Duodenal mucosa (tissue), 2 donors: Measurements from ENCODE around the gene OLFML3.

Experiments
- H3K27ac ChIP-seq: one replicate; pipeline ENCODE4 v1.7.0; 2013; ENCODE audit warnings: low read depth, low read length
- H3K27me3 ChIP-seq, 2 donors: one replicate each; pipeline ENCODE4 v1.7.0; 2013; ENCODE audit warnings: low read length in 2 of 2, control low read depth in 1 of 2; ENCODE audit not compliant: insufficient read depth in 2 of 2, control insufficient read depth in 1 of 2
- H3K36me3 ChIP-seq, 2 donors: one replicate each; pipeline ENCODE4 v1.7.0; 2013; ENCODE audit warnings: low read length in 2 of 2, control low read depth in 1 of 2; ENCODE audit not compliant: insufficient read depth in 2 of 2, control insufficient read depth in 1 of 2
- H3K4me1 ChIP-seq, 2 donors: one replicate each; pipeline ENCODE4 v1.7.0; 2013; ENCODE audit warnings: low read length in 2 of 2, control low read depth in 1 of 2; ENCODE audit not compliant: insufficient read depth in 2 of 2, control insufficient read depth in 1 of 2
- H3K4me3 ChIP-seq, 2 donors: one replicate each; pipeline ENCODE4 v1.7.0; 2013; ENCODE audit warnings: low read length in 2 of 2, low read depth in 1 of 2
- H3K9ac ChIP-seq, 2 donors: one replicate each; pipeline ENCODE4 v1.7.0; 2013; ENCODE audit warnings: low read length in 2 of 2, low read depth in 1 of 2
- H3K9me3 ChIP-seq, 2 donors: one replicate each; pipeline ENCODE4 v1.7.0; 2013; ENCODE audit warnings: low read length in 2 of 2, control low read depth in 1 of 2; ENCODE audit not compliant: control insufficient read depth in 1 of 2

Gene OLFML3

GRCh38 chr1:113976609-113977278 is 2.5 kb upstream of the OLFML3 start:
- Histone ChIP-seq H3K9ac (no peak overlapping the region), H3K4me3 (no peak overlapping the region), H3K9me3 (no peaks in the 10 kb centered on the region), H3K27me3 (no peaks in the 10 kb centered on the region), H3K36me3 (peaks cover 14 to 24% of the 10 kb centered on the region in 2 donors), H3K27ac (no peak overlapping the region), H3K4me1 (peaks cover 17 to 25% of the 10 kb centered on the region in 2 donors)

GRCh38 chr1:113977906-113978305 is 1.4 kb upstream of the OLFML3 start:
- H3K27me3 ChIP-seq, result no peaks in the 10 kb centered on the region
- H3K4me3 ChIP-seq, result no peak overlapping the region
- H3K9me3 ChIP-seq, result no peaks in the 10 kb centered on the region
- H3K4me1 ChIP-seq, result peaks cover 29 to 32% of the 10 kb centered on the region in 2 donors
- no peak overlapping the region for H3K27ac ChIP-seq
- no peak overlapping the region for H3K9ac ChIP-seq
- peaks cover 4 to 12% of the 10 kb centered on the region in 2 donors for H3K36me3 ChIP-seq

GRCh38 chr1:113980110-113980509 is 836 bp downstream of the OLFML3 start:
- Histone ChIP-seq H3K9me3 (no peaks in the 10 kb centered on the region), H3K9ac (peak overlapping the region in 1 of 2 donors; percentile 20), H3K27me3 (no peaks in the 10 kb centered on the region), H3K36me3 (peaks cover 0 to under 1% of the 10 kb centered on the region in 2 donors), H3K4me3 (peak overlapping the region in 1 of 2 donors; percentile 25), H3K27ac (peak overlapping the region; percentile 39), H3K4me1 (peaks cover 34 to 37% of the 10 kb centered on the region in 2 donors)

- Histone ChIP-seq H3K9ac (peak overlapping the region in 1 of 2 donors; percentile 32), H3K36me3 (no peaks in the 10 kb centered on the region), H3K9me3 (no peaks in the 10 kb centered on the region), H3K27me3 (no peaks in the 10 kb centered on the region), H3K4me3 (peak overlapping the region; percentile 40 to 51), H3K27ac (no peak overlapping the region), H3K4me1 (peaks cover 26% of the 10 kb centered on the region in 2 donors)
Observed at GRCh38 chr1:113981962-113982931, 3.0 kb downstream of the OLFML3 start.

GRCh38 chr1:113982949-113983348 is 3.7 kb downstream of the OLFML3 start:
- peaks cover 26% of the 10 kb centered on the region in 2 donors for H3K4me1 ChIP-seq
- no peak overlapping the region for H3K9ac ChIP-seq
- no peaks in the 10 kb centered on the region for H3K27me3 ChIP-seq
- no peak overlapping the region for H3K27ac ChIP-seq
- H3K36me3 ChIP-seq, result no peaks in the 10 kb centered on the region
- H3K9me3 ChIP-seq, result no peaks in the 10 kb centered on the region
- peak overlapping the region; percentile 40 to 51 for H3K4me3 ChIP-seq

- Histone ChIP-seq H3K9me3 (no peaks in the 10 kb centered on the region), H3K36me3 (no peaks in the 10 kb centered on the region), H3K4me3 (peak overlapping the region in 1 of 2 donors; percentile 40), H3K4me1 (peaks cover 25 to 26% of the 10 kb centered on the region in 2 donors), H3K27ac (no peak overlapping the region), H3K9ac (no peak overlapping the region), H3K27me3 (no peaks in the 10 kb centered on the region)
Observed at GRCh38 chr1:113983391-113983790, 4.1 kb downstream of the OLFML3 start.

GRCh38 chr1:113983826-113984225 is 4.6 kb downstream of the OLFML3 start:
- Histone ChIP-seq H3K9ac (no peak overlapping the region), H3K27me3 (no peaks in the 10 kb centered on the region), H3K4me3 (no peak overlapping the region), H3K36me3 (no peaks in the 10 kb centered on the region), H3K27ac (no peak overlapping the region), H3K9me3 (no peaks in the 10 kb centered on the region), H3K4me1 (peaks cover 22 to 25% of the 10 kb centered on the region in 2 donors)

- Histone ChIP-seq H3K27me3 (no peaks in the 10 kb centered on the region), H3K4me3 (no peak overlapping the region), H3K4me1 (peaks cover 22% of the 10 kb centered on the region in 2 donors), H3K9me3 (no peaks in the 10 kb centered on the region), H3K36me3 (no peaks in the 10 kb centered on the region), H3K9ac (no peak overlapping the region), H3K27ac (no peak overlapping the region)
Observed at GRCh38 chr1:113984710-113985109, 5.4 kb downstream of the OLFML3 start.

- Histone ChIP-seq H3K27me3 (no peaks in the 10 kb centered on the region), H3K4me3 (no peak overlapping the region), H3K9me3 (no peaks in the 10 kb centered on the region), H3K9ac (no peak overlapping the region), H3K36me3 (no peaks in the 10 kb centered on the region), H3K4me1 (peaks cover 16 to 20% of the 10 kb centered on the region in 2 donors), H3K27ac (no peak overlapping the region)
Observed at GRCh38 chr1:113986802-113987201, 7.5 kb downstream of the OLFML3 start.

- no peak overlapping the region for H3K9ac ChIP-seq
- H3K27ac ChIP-seq, result no peak overlapping the region
- H3K36me3 ChIP-seq, result no peaks in the 10 kb centered on the region
- H3K4me3 ChIP-seq, result no peak overlapping the region
- H3K27me3 ChIP-seq, result no peaks in the 10 kb centered on the region
- no peaks in the 10 kb centered on the region for H3K9me3 ChIP-seq
- peaks cover 15 to 16% of the 10 kb centered on the region in 2 donors for H3K4me1 ChIP-seq
Observed at GRCh38 chr1:113987259-113987658, 8.0 kb downstream of the OLFML3 start.
